Measurements from ENCODE around the gene GLB1L.
"Not testable (repeated sequence)": the region's sequence is repeated elsewhere in the genome, so short reads cannot be mapped to it uniquely, and the experiment has no call there.

Gene GLB1L

GRCh38 chr2:219291394-219291793, 46.1 kb upstream of the GLB1L start:
- DNase-seq, result no peak
- TF ChIP-seq CTCF (IDR thresholded peaks at IDR 0.05; ENCODE audit: low read depth, low read length), result no peak
- no peaks in the 10 kb centered on the region for H3K27me3 ChIP-seq
- no peaks in the 10 kb centered on the region for H3K9me3 ChIP-seq
- peaks cover 5% of the 10 kb centered on the region; the same call in 1 of the 2 replicates for H3K4me1 ChIP-seq
- H3K36me3 ChIP-seq, result peaks cover 14% of the 10 kb centered on the region
- H3K4me3 ChIP-seq (ENCODE audit: low read depth, low read length), result no peak overlapping the region

- Histone ChIP-seq H3K27me3 (no peaks in the 10 kb centered on the region), H3K4me1 (peaks cover 5% of the 10 kb centered on the region; the same call in 1 of the 2 replicates)
Observed at GRCh38 chr2:219290381-219291171, 45.3 kb upstream of the GLB1L start.

GRCh38 chr2:219289537-219290361, 44.5 kb upstream of the GLB1L start:
- H3K4me3 ChIP-seq (ENCODE audit: low read depth, low read length), result no peak overlapping the region
- H3K36me3 ChIP-seq, result peaks cover 4% of the 10 kb centered on the region
- no peaks in the 10 kb centered on the region for H3K27me3 ChIP-seq
- TF ChIP-seq CTCF (IDR thresholded peaks at IDR 0.05; ENCODE audit: low read depth, low read length), result no peak
- H3K4me1 ChIP-seq, result peaks cover 5% of the 10 kb centered on the region; the same call in 1 of the 2 replicates
- no peaks in the 10 kb centered on the region for H3K9me3 ChIP-seq
- DNase-seq, result peak; percentile 46

More at GRCh38 chr2:219290381-219291171, 45.3 kb upstream of the GLB1L start:
- DNase-seq, result no peak
- Histone ChIP-seq H3K36me3 (peaks cover 6% of the 10 kb centered on the region), H3K9me3 (no peaks in the 10 kb centered on the region), H3K4me3 (ENCODE audit: low read depth, low read length) (no peak overlapping the region)
- no peak for TF ChIP-seq CTCF (IDR thresholded peaks at IDR 0.05; ENCODE audit: low read depth, low read length)

- Histone ChIP-seq H3K36me3 (peaks cover 4% of the 10 kb centered on the region), H3K4me3 (ENCODE audit: low read depth, low read length) (no peak overlapping the region)
- no peak for TF ChIP-seq CTCF (IDR thresholded peaks at IDR 0.05; ENCODE audit: low read depth, low read length)
Observed at GRCh38 chr2:219289195-219289536, 43.9 kb upstream of the GLB1L start.

GRCh38 chr2:219287580-219288265, 42.5 kb upstream of the GLB1L start:
- Histone ChIP-seq H3K27me3 (no peaks in the 10 kb centered on the region), H3K36me3 (peaks cover 4% of the 10 kb centered on the region), H3K9me3 (no peaks in the 10 kb centered on the region), H3K4me1 (peaks cover 5% of the 10 kb centered on the region; the same call in 1 of the 2 replicates), H3K4me3 (ENCODE audit: low read depth, low read length) (no peak overlapping the region)
- DNase-seq, result peak; percentile 44
- TF ChIP-seq CTCF (IDR thresholded peaks at IDR 0.05; ENCODE audit: low read depth, low read length), result no peak

More at GRCh38 chr2:219289195-219289536, 43.9 kb upstream of the GLB1L start:
- Histone ChIP-seq H3K4me1 (peaks cover 5% of the 10 kb centered on the region; the same call in 1 of the 2 replicates), H3K9me3 (no peaks in the 10 kb centered on the region), H3K27me3 (no peaks in the 10 kb centered on the region)
- no peak for DNase-seq

- H3K9me3 ChIP-seq; H3K36me3 ChIP-seq; H3K27me3 ChIP-seq; H3K4me1 ChIP-seq; DNase-seq; H3K4me3 ChIP-seq (ENCODE audit: low read depth, low read length): not testable (repeated sequence)
Observed at GRCh38 chr2:219287116-219287440, 41.8 kb upstream of the GLB1L start.
